HUDEP-2 (cell line): Measurements from ENCODE around the gene INF2.
A peak's percentile ranks its signal among the peaks of the same experiment; 100 is the strongest.
"Not testable (repeated sequence)": the region's sequence is repeated elsewhere in the genome, so short reads cannot be mapped to it uniquely, and the experiment has no call there.

ENCODE experiments used
- DNase-seq, 76 experiments: peaks; one replicate each; lab custom pipeline; 2025; ENCODE audit not compliant: unreplicated experiment in 76 of 76; lab: John Stamatoyannopoulos, UW

The INF2 gene

DNA sequence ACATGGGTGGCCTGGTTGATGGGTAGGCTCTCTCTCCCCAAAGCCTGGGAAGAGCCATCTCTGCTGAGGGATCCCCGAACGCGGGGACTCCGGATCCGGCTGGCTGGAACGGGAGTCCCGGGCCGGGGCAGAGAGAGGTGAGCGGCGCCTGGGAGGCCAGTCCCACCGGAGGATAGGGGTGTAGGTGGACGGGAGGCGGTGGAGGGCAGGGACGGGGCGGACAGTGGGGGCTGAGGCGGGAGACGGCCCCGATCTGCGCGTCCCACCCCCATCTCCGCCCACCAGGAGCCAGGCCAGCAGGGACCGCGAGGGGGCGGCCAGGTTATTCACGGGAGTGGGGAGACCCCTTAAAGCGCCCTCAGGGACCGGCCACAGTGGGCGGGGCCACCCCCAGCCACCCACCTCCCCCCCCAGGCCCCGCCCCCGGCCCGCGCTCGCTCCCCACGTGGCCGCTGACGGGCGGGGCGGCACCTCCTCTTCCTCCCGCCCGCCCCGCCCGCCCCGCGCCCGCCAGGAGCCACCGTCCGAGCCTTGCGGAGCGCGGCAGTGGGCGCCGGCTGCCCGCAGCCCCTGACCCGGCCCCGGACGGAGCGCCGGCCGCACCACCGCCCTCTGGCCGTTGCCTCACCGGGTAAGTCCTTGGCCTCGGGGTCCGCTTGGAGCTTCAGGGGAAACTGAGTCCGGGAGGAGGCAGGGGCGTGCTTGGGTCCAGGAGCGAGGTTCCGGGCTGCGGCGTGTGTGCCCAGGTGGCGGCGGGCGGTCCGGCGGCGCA lies at the start of gene INF2:
Gene INF2 (plus strand): TSS at position 510 of the 772 bp plus-strand sequence. CDS start 11,748 bp downstream, outside the sequence.
- peak in 40 of 76 experiments; percentile 12 to 65 (median 38) for DNase-seq

DNA sequence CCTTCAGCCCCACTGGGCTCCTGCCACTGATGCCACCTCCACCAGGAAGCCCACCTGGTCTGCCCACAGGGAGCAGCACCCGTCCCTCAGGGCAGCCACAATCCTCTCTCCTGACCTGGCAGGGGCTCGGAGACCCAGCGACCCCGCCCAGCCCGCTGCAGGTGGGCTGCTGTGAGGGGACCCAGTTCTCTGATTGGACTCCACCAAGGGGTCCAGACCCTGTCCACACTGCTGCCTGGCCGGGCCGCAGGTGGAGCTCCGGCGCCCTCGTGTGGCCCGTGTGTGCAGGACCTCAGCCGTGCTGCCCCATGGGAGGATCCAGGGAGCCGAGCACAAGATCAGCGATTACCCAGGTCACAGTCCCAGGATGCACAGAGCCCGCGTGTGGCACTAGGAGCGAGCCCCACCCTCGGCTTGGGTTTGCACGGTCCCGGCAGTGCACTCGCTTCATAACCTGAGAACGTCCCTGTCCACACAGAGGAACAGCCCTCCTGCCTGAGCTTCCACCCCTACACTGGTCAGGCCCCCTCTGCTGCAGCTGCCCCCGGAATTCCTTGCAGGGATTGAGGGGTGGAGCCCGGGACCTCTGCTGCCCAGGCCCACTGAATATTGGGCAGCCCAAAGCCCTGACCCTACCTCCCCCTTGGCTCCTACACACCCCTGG lies 49.4 kb upstream of the INF2 start:
- peak in 61 of 76 experiments; percentile 6 to 68 (median 45) for DNase-seq

DNA sequence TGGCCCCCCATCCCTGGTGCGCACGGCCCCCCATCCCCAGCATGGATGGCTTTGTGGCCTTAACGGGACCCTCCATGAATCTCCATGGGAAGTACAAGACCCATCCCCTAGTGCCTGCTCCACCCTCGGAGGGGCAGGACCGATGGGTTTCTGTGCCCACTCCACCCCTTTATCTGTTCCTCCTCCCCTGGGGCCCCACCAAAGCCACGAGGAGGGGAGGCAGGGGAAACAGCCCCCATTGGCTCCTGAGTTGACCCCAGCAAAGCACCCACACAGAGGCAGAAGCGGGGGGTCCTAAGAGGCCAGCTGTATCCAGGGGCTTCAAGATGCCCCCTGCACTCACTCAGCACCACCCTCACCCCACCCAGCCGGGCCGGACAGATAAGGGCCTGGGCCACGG lies 48.7 kb upstream of the INF2 start:
- DNase-seq, result no peak

DNA sequence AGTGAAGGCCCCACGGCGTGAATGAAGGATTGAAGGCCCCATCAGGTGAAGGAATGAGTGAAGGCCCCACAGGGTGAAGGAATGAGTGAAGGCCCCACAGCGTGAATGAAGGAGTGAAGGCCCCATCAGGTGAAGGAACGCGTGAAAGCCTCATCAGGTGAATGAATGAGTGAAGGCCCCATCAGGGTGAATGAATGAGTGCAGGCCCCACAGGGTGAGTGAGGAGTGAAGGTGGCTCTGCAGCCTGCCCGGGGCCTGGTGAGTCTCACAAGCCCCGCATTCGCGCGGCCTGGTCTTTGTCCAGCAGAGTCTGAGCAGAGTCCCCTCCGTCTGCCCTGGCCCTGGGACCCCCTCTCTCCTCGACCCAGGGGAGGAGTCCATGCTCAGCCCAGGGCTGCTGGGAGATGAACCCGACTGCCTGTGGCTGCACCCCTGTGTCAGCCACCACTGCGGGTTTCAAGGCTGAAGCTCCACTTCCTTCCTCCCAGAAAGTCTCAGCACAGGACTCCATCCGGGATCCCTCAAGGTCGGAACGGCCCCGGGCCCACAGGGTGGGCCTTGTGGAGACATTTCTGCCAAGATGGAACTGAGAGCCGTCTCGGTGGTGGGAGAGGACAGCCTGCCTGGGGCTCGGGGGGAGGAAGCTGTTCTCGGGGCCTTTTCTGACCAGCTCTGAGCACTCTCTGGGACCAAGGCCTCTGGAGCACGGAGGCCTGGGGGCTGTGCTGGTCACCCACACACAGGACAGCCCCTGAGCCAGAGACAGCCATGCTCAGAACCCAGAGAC lies 47.5 kb upstream of the INF2 start:
- no peak for DNase-seq

DNA sequence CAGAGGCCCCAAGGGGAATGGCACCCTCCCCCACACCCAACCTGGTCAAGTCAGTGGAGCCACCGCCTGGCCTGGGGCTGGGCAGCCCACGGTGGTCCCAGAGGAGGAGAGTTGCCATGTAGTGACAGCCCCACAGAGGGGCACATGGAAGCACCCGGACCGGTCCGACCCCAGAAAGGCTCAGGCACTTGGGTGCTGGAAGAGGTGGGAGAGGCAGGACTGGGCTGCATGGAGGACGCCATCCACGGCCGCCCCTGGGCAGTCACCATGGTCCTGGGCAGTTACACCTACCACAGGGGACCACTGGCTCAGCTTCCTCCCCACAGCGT lies 46.9 kb upstream of the INF2 start:
- no peak for DNase-seq

DNA sequence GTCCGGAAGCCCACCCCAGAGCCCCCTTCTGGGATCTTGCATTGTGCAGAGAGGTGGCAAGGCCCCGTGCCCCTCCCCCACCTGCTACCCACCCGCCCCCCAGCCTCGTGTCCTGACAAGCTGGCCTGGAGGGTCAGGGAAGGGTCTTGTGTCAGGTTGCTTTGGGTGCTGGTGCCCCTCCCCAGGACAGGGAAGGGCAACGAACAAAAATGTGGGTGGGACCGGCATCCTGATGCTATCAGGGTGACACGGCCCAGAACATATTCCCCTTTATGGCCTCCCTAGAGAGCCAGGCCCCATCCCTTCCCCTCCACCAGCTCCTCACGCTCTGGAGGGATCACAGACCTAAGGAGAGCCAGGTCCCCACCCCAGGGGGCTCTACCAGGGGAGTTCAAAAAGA lies 46.1 kb upstream of the INF2 start:
- DNase-seq, result no peak

DNA sequence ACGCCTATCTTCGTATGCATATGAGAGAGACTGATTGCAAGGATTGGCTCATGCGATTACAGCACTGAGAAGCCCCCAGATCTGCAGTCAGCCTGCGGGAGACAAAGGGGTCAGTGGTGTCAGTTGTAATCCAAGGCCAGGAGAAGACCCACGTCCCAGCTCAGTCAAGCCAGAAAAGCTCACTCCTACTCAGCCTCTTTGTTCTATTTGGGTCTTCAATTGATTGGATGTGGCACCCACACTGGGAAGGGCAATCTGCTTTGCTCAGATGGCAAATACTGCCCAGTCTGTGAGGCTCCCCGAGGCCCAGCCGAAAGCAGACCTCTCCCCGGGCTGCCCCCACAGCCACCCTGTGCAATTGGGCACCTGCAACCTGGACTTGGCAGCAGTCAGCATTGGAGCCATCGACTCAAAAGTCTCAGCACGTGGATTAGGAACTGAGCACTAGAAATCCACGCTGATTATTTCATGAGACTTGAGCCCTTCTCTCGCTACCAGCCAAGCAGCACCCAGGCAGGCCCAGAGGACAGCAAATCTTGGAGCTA lies 45.3 kb upstream of the INF2 start:
- no peak for DNase-seq

DNA sequence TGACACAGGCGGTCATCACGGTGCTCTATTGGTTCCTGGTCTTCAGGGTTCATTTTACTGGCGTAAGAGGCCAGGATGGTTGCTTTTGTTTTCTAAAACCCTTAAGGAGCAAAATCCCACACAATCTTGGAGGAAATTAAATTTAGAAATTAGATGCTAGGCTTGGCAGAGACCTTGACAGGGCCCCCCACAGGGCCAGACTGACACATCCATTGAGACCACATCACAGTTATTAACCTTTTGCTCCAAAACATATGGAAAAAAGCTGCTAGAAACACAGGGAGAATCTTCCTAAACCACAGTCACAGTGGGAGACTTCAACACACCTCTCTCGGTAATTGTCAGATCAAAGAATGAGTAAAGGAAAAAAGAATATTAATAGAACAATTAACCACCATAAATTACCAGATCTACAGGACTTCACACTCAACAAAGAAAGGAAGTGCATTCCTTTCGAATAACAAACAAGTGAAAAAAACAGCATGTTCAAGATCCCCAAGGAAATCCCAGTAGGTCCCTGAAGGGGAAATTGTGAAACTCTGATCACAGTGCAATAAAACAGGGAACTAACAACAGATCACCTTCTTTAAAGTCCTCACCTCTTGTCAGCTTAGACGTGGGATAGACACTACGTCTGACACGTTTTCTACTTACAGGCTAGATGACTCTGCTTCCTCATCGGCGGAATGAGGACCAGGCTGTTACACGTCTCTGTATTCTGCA lies 44.6 kb upstream of the INF2 start:
- DNase-seq, result no peak

DNA sequence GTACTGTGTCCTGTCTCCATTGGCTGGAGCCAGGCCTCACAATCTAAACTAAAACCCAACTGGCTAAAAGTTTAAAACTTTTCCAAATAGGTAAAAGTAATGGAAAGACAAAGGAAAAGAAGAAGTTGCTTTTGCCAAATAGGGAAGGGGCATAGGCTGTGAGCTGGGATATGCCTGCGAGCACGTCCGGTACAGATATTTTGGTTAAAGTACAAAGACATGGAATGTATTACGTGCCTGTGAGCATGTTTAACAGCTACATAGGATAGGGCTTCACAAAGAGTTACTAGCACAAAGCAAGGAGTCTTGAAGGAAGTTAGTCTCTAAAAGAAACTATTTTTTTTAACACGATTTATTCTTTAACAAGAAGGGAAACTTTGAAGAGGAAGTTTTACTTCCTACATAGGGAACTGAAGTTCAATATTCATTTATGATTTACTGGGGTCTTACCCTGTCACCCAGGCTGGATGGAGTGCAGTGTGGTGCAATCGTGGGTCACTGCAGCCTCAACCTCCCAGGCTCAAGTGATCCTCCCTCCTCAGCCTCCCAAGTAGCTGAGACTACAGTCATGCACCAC lies 41.9 kb upstream of the INF2 start:
- no peak for DNase-seq

DNA sequence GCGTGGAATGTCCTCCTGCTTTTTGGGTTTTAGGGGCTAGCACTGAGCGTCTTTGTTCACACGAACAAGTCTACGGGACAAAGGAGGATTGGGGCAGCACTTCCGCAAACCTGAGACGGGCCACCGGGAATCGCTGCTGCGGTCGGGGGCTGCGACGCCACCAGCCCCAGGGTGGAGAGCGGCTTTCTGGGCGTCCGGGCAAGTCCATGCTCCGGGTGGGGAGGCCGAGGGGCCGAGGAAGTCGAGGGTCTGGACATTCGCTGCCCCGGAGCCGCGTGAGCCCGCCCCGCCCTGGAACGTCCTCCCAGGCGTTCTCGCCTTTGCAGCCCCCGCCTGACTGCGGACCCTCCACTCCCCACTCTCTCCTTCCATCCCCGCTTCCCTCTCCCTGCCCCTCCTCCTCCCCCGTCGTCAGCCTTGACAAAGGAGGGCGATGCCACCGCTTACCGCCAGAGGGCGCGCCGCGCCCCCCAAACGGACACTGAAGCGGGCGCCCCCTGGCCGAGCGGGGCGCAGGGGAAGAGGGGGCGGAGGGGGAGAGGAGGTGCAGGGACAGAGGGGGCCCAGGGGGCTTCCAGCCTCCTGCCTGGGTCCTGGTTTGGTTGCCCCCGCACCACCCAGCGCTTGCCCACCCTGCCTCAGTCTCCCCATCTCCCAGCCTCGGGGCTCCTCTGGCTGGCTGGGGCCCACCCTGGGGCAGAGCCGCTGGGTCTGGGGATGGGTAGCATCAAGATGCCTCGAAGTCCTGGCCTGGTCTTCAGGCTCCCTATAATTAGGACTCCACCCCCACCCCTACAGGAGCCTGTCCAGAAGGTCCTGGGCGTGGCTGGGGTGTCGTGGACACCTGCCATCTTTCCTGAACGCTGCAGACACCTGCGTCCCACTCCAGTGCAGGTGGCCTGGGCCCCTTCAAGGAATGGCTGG lies 39.1 kb upstream of the INF2 start:
- DNase-seq, result peak in 44 of 76 experiments; percentile 3 to 63 (median 29)

DNA sequence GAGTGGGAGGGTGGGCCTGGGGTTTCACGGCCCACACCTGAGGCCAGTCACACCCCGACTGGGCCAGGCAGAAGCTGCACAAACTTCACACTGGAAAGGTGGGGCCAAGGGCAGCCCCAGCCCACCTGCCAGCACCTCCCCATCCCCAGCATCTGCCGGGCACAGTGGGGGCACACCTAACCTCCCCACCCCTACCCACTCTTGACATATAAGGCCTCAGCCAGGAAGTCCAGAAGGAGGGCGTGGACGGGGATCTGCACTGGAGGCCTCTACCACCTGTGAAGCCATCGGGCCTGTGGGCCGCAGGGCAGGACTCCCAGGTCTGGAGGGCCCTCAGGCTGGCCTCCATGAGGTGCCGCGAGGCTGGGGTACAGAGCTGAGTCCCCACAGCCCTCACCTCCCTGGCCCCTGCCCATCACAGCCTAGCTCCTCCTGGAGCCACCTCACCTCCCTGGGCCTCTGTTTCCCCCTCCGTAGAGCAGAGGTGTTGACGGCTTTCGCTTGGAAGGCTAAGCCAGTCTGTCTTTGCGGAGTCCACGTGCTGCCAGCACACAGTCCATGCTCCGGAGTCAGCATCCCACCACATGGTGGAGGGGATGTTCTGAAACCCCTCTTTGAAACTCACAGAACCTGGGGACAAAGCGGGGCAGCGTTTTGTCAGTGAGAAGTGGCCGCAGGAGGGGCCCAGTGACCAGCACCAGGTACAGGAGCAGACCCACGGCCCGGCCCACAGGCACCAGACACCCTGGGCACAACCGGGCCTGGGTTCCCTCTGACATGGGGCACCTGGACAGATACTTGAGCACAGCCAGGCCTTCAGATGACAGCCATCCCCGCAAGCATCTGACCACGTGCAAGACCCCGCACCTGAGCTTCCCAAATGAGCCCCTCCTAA lies 38.2 kb upstream of the INF2 start:
- no peak for DNase-seq

DNA sequence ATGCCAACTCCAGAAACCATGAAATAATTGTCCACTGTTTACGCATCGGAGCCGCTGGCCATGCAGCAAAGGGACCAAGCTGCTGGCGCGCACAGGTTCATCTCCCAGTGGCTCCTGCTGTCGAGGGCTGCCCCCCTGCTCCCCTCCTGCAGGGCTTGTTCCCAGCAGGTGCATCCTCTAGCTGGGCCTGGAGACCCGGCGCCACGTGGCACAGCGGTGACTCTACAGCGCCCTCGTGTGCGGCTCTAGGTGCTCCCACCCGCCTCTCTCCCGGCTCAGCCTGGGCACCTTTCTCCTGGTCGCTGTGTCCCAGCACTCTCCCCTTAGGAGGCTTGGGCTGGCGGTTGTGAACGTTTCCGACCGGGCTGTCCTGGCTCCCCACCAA lies 37.5 kb upstream of the INF2 start:
- DNase-seq, result no peak

DNA sequence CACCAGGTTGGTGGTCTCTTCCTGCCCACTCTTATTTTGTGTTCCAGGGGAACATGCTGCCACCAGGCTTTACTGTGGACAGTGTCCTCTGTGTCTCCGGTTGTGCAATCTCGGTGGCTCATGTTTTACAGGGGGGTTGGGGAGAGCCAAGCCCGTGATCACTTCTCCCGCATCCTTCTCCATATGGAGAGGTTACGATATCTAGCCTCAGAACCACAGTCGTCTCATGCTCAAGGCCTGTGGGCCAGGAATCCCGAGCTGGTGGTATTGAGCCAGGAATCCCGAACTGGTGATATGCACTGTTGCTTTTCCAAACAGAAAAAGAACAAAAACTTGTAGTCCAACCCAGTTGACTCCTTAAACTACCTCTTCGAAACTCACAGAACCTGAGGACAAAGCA lies 37.0 kb upstream of the INF2 start:
- no peak for DNase-seq

DNA sequence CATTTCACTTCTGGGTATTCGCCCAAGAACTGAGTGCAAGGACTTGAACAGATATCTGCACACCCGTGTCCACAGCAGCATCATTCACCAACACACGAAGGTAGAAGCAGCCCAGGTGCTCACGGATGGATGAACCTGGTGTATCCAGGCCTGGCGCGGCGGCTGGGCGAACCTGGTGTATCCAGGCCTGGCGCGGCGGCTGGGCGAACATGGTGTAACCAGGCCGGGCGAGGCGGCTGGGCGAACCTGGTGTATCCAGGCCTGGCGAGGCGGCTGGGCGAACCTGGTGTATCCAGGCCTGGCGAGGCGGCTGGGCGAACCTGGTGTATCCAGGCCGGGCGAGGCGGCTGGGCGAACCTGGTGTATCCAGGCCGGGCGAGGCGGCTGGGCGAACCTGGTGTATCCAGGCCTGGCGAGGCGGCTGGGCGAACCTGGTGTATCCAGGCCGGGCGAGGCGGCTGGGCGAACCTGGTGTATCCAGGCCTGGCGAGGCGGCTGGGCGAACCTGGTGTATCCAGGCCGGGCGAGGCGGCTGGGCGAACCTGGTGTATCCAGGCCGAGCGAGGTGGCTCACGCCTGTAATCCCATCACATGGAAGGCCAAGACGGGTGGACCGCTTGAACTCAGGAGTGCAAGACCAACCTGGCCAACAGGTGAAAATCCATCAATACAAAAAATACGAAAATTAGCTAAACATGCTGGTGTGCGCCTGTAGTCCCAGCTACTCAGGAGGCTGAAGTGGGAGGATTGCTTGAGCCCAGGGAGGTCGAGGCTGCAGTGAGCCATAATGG lies 36.1 kb upstream of the INF2 start:
- DNase-seq, result not testable (repeated sequence)

DNA sequence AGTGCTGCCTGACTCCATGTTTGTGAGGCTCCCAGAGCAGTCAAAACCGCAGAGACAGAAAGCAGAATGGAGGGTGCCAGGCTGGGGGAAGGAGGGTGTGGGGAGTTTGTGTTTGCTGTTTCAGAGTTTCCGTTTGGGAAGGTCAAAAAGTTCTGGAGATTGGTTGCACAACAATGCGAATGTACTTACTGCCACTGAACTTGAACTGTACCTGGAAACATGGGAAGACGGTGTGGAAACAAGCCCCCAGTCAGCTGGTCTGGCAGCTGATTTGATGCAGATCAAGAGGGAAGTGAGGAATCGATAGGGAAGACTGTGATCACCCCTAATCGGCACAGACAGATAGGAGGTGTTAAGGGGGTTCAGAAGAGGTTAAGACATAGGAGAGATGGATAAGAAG lies 35.3 kb upstream of the INF2 start:
- no peak for DNase-seq

DNA sequence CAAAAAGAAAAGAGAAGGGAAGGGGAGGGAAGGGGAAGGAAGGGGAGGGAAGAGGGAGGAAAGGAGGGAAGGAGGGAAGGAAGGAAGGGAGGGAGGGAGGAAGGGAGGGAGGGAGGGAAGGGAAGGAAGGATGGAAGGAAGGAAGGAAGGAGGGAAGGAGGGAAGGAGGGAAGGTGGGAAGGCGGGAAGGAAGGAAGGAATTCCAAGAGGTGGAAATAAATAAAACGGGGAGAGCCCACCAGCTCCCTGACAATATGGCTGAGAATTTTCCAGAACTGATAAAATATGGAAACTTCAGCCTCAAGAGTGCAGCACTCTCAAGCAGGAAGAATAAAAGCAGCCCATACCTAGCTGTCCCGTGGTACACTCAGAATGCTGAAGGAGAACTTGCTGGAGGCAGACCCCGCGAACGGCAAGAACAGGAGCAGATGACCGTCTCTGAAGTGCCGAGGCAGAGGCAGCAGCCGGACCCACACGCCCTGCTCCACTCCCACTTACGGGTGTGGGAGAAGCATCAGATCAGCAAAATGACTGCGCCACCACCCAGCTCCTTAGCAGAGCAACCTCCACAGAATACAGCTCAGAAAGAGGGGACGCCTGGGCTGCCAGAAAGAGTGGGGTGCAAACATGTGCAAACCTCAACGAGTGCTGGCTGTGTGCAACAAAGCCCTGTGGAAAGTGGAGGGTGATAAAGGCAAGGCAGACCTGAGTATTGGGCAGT lies 34.1 kb upstream of the INF2 start:
- no peak for DNase-seq
